Fibroblast of pulmonary artery (primary cell): ENCODE data around the gene HDDC3.
"Not testable (repeated sequence)": the region's sequence is repeated elsewhere in the genome, so short reads cannot be mapped to it uniquely, and the experiment has no call there.

Experiments used
- DNase-seq: peaks from one replicate; pipeline ENCODE4 v3.0.0-alpha.2; 2010; ENCODE audit warnings: low read depth
- H3K4me3 ChIP-seq: replicated peaks from 2 replicates; pipeline ENCODE4 v1.5.1; 2011; ENCODE audit warnings: low read depth, mild to moderate bottlenecking, control low read depth, low read length, moderate library complexity
- CTCF ChIP-seq: IDR thresholded peaks from 2 replicates; pipeline ENCODE4 v1.5.1; 2011; ENCODE audit warnings: mild to moderate bottlenecking, control low read depth, low read length, inconsistent platforms; ENCODE audit errors: missing control alignments

HDDC3 gene

DNA sequence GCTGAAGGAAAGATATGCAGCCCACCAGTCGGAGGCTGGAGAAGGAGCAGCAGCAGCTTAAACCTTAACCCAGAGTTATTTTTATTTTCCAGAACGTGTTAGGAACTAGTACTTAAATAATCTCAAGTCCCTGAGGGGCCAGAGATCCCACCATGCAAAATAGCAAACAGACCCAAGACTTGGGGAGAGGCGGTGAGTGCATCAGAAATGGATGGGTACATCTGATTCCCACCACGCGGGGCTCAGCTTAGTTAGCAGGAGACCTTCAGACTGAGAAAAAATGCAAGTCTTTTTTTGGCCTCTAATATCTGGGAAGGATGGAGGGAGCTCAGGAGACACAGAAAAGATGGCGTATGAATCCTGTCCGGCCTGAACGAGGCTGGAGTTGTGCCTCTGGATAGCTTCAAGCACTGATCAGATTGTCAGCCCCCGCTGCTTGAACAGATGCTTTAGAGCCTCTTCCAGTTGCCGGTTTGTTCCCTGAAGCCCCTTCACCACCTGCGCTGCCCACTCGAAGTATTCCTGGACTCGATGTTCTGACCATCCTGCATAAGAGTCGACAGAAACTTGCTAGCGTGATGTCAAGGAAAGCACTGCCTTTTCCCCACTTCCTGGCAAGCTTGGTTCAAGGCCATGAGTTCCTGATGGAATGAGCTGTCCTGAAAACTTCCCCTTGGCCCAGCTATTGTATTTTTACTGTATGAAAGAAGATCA, 1.3 kb downstream of the HDDC3 start:
- no peak for TF ChIP-seq CTCF
- no peak for DNase-seq
- H3K4me3 ChIP-seq, result no peak overlapping the region

GRCh38 chr15:90929246-90930019, 2.9 kb downstream of the HDDC3 start:
- DNase-seq, result no peak
- peak overlapping the region; percentile 64 for H3K4me3 ChIP-seq
- no peak for TF ChIP-seq CTCF

GRCh38 chr15:90928106-90928505, 4.2 kb downstream of the HDDC3 start:
- DNase-seq, H3K4me3 ChIP-seq: not testable (repeated sequence)

- not testable (repeated sequence) for H3K4me3 ChIP-seq, DNase-seq
Measured at GRCh38 chr15:90926766-90927165, 5.6 kb downstream of the HDDC3 start.

- no peak for DNase-seq
- H3K4me3 ChIP-seq, result no peak overlapping the region
- TF ChIP-seq CTCF, result no peak
Measured at GRCh38 chr15:90924375-90924774, 8.0 kb downstream of the HDDC3 start.

DNA sequence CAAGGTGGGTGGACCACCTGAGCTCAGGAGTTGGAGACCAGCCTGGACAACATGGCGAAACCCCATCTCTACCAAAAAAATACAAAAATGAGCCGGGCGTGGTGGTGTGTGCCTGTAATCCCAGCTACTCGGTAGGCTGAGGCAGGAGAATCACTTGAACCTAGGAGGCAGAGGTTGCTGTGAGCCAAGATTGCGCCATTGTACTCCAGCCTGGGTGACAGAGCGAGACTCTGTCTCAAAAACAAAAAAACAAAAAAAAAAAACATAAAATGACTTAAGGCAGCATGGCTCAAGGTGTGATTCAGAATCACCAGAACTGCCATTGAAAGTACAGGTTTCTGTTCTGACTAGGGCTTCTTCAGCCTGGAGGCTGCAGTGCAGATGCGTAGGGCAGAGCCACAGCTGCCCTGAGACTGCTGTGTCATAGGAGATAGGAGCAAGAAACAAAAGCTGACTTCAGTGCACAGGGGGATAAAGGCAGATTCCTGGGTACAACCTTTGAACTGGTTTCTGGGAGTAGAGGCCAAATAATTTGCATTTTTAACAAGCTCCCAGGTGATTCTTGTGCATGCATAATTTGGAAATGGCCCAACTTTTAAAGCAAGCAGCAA, 9.5 kb downstream of the HDDC3 start:
- not testable (repeated sequence) for H3K4me3 ChIP-seq, DNase-seq

- H3K4me3 ChIP-seq, result no peak overlapping the region
- no peak for DNase-seq
- no peak for TF ChIP-seq CTCF
Measured at GRCh38 chr15:90921887-90922286, 10.5 kb downstream of the HDDC3 start.

DNA sequence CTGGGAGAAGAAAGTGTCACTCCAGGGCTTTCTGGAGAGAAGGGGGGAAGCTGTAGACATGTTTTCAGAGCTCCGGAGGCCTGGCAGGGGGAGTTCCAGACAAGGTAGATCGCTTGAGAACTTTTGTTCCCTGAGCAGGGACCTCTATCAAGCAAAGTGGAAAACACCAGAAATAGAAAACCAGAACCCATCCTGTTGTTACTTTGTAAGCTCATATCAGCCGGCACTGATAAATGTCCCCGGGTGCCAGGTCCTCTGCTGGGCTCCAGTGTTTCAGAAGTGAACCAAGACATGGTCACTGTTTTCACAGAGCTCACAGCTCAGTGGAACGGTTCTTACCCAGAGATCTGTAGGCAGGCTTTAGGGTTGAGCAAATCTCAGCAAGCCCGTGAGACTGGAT, 13.5 kb downstream of the HDDC3 start:
- no peak for DNase-seq
- TF ChIP-seq CTCF, result no peak
- no peak overlapping the region for H3K4me3 ChIP-seq
